Measurements from ENCODE around the gene ARL5B.

Gene ARL5B

DNA sequence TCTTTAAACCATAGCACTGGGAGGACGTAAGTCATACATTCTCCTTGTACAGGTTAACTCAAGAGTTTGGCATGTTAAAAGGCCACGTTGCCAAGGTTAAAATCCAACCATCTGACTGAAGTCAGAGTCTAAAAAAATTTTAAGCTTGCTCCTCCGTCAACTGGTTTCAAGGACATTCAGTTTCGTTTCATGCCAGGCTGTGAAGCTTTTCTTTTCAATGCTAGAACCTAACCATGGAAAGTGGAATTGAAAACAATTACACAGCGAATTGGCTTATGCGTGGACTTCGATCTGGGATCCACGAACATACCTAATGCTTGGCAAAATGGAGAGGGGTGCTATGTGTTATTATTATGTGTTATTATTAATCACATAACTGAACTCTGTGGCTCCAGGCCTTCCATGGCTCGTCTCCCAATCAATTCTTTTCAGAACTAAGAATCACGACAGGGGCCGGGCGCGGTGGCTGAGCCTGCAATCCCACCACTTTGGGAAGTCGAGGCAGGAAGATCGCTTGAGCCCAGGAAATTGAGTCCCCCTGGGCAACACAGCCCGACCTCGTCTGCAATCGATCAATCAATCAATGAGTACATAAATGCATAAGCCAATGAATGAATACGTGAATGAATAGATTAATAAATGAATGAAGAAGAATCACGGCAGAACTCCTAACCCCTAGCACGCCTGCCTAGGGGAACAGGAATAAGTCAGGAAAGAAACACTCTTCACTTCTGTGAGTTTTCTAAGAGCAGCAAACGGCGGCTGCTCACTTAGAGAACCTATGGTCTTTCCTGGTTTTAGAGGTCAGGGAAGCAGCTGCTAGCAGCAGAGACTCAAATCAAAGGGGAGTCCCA, 733 bp upstream of the ARL5B start:
- no peak for DNase-seq (ENCODE audit: low read depth in 2 of 2)

DNA sequence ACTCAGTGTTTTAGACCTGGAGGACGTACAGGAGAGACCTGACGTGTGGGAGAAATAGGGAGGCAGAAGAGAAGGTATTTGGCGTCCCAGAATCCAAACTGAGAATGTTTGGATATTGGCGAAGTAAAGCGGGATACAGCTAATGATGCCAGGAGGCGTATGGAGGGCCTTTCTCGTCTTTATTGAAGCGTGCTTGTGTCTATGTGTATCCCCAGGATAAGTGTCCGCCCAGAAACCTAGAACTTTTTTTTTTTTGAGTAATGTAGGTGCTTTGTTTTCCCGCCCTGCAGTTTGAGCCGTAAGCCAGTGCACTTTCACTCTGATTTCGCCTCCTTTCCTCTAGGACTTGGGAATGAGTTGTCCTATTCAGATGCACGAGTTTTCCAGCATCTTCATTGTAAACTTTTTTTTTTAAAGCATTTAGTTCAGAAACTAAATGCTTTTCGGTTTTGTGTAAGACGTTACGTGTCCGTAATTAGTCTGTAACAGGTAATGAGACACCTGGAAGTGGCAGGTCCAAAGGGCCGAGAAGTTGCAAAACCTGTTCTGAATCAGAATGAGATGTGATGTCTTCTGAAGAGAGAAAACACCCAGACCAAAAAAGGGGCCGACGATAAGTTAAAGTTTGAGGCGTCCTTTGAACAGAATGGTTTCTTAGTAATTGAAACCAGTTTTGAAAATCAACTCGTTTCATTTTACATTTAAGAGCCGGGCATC, 746 bp downstream of the ARL5B start:
- no peak for DNase-seq (ENCODE audit: low read depth in 2 of 2)

- no peak for DNase-seq (ENCODE audit: low read depth in 2 of 2)
Measured at GRCh38 chr10:18660816-18661431, 1.7 kb downstream of the ARL5B start.

GRCh38 chr10:18664841-18665478, 5.7 kb downstream of the ARL5B start:
- DNase-seq (ENCODE audit: low read depth in 2 of 2) = no peak

- DNase-seq (ENCODE audit: low read depth in 2 of 2) = no peak
Measured at GRCh38 chr10:18665815-18666558, 6.8 kb downstream of the ARL5B start.

DNA sequence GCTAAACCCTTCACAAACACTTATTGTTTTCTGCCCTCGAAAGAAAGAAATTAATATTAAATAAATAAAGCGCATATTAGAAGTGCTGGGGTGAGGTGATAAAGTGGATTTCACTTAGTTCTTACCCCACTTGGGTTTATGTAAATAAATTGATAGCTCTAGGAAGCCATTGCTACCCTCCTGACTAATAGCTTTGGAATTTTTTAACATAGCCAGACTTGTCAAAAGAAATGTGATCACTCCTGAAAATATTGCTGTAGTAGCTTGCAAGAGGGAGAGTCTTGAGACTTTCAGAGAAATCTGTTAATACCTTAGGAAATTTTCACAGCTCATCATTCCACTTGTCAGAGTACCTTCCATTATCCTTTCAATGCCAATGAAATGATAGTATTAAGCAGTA, 7.6 kb downstream of the ARL5B start:
- DNase-seq (ENCODE audit: low read depth in 2 of 2) = no peak

DNA sequence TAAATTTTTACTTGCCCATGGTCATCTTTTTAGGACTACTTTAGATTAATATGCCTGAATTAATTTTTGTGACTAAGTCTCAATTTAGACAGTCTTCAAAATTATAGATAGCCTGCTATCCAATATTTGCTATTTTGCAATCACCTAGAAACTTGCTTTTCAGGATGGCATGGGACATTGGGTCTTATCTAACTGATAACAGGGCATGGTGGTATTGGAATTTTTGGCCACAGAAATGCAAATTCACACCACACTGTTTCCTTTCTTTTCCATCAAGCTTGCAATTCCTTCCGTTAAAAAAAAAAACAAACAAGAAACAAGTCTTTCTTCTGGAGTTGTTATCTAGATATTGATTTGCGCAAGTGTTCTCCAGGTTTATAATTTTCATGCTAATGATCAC, 8.8 kb downstream of the ARL5B start:
- no peak for DNase-seq (ENCODE audit: low read depth in 2 of 2)

GRCh38 chr10:18675086-18675801, 16.0 kb downstream of the ARL5B start:
- no peak for DNase-seq (ENCODE audit: low read depth in 2 of 2)

GRCh38 chr10:18680754-18681153, 21.5 kb downstream of the ARL5B start:
- DNase-seq (ENCODE audit: low read depth in 2 of 2) = no peak

GRCh38 chr10:18681366-18681765, 22.1 kb downstream of the ARL5B start:
- DNase-seq (ENCODE audit: low read depth in 2 of 2) = no peak

GRCh38 chr10:18681971-18682411, 22.8 kb downstream of the ARL5B start:
- no peak for DNase-seq (ENCODE audit: low read depth in 2 of 2)

- no peak for DNase-seq (ENCODE audit: low read depth in 2 of 2)
Measured at GRCh38 chr10:18683427-18683826, 24.2 kb downstream of the ARL5B start.

GRCh38 chr10:18684416-18684815, 25.2 kb downstream of the ARL5B start:
- no peak for DNase-seq (ENCODE audit: low read depth in 2 of 2)

DNA sequence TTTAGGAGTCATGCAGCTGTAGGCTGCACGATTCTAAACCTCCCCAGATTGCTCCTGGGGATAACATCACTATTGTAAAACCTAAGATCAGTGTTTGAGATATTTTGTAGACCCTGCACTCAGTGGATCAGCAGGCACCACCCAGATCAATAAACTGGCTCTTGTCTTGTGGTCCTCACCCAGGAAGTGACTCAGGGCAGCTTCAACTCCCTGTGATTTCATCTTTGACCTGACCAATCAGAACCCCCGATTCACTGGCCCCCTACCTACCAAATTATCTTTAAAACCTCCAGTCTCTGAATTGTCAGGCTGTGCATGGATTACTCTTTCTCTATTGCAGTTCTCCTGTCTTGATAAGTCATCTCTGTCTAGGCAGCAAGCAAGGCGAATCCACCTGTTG, 25.7 kb downstream of the ARL5B start:
- no peak for DNase-seq (ENCODE audit: low read depth in 2 of 2)

DNA sequence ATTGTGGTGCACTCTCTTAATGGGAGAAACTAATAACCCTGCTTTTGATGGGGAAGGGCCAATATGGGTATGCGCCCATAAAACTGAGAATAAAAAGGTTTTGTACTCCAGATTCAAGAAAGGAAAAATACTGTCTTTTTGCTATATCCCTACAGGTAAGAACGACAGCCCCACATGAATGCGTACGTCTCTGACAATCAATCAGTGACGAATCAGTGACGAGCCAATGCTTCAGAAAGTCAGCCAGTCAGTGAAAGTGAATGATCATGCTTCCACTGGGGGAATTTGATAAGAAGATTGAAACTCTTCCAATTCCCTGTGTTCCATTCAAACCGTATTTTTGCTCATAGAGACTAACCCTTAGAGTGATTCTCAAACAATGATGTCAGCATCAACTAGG, 26.3 kb downstream of the ARL5B start:
- no peak for DNase-seq (ENCODE audit: low read depth in 2 of 2)

DNA sequence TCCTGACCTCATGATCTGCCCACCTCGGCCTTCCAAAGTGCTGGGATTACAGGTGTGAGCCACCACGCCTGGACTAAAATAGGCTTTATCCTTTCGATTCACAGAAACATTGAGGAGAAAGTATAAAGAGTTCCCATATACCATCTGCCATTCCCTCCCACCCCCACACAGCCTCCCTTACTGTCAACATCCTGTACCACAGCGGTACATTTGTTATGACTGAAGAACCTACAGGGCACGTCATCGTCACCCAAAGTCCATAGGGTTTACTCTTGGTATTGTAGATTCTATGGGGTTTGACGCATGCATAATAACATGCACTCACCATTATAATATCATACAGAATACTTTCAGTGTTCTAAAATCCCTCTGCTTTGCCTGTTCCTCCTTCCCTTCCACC, 28.0 kb downstream of the ARL5B start:
- DNase-seq (ENCODE audit: low read depth in 2 of 2) = no peak

GRCh38 chr10:18687706-18688105, 28.5 kb downstream of the ARL5B start:
- DNase-seq (ENCODE audit: low read depth in 2 of 2) = no peak

- DNase-seq (ENCODE audit: low read depth in 2 of 2) = no peak
Measured at GRCh38 chr10:18689498-18689897, 30.3 kb downstream of the ARL5B start.

DNA sequence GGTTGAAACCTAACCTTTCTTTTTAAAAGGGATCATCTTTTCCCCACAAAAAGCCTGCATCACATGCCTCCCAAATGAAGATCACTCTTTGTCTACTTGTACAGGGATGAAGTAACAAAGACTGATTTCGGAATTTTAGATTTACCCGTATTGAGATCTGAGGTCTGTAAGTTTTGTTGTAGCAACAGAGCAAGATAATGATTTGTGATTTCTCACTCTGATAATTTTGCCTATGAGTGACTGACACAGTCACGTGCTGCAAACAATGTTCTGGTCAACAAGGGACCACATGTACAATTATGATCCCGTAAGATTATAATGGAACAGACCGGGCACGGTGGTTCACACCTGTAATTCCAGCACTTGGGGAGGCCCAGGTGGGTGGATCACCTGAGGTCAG, 31.3 kb downstream of the ARL5B start:
- no peak for DNase-seq (ENCODE audit: low read depth in 2 of 2)

- no peak for DNase-seq (ENCODE audit: low read depth in 2 of 2)
Measured at GRCh38 chr10:18699849-18700840, 40.9 kb downstream of the ARL5B start.
